Upper lobe of right lung (tissue), 1 donor: ENCODE data around the gene FAT3. TPM values are rescaled to one million over a fixed set of nuclear protein-coding genes. Genes with fewer than 3 reads are reported as not detected.

Experiments used
- ATAC-seq: fragments of 200-7000 bp; cut with Tn5 transposase; one replicate; pipeline ENCODE4 v1.9.1; 2020; ENCODE audit warnings: mild to moderate bottlenecking, moderate library complexity
- DNase-seq: peaks from one replicate; pipeline ENCODE4 v3.0.0-alpha.2; 2020
- H3K27ac ChIP-seq: fragments of 200-600 bp; one replicate; pipeline ENCODE4 v1.8.0; 2022
- H3K27me3 ChIP-seq: fragments of 200-600 bp; one replicate; pipeline ENCODE4 v1.8.0; 2022; ENCODE audit warnings: mild to moderate bottlenecking
- H3K36me3 ChIP-seq: fragments of 200-600 bp; one replicate; pipeline ENCODE4 v1.8.0; 2022
- H3K4me1 ChIP-seq: fragments of 200-600 bp; one replicate; pipeline ENCODE4 v1.8.0; 2022
- H3K4me3 ChIP-seq: fragments of 200-600 bp; one replicate; pipeline ENCODE4 v1.8.0; 2022; ENCODE audit warnings: mild to moderate bottlenecking
- H3K9me3 ChIP-seq: fragments of 200-600 bp; one replicate; pipeline ENCODE4 v1.8.0; 2022
- intact Hi-C: fragments of 100-400 bp; cut with DNase I; formaldehyde crosslinking; loops from one replicate; pipeline ENCODE4 v1.11.0; 2022
- total RNA-seq: library from RNA; stranded (reverse); fragmentation: NEBNext Ultra II Directional; extraction: Animal tissue kit (Norgen Biotek cat#: 25700); gene quantifications from one replicate; pipeline ENCODE4 v1.2.1, GENCODE V29; 2021
- TF ChIP-seq, protein P1 (sequence below): fragments of 200-600 bp; IDR thresholded peaks from one replicate; pipeline ENCODE4 v1.8.0; 2022; ENCODE audit warnings: antibody characterized with exemption
- donor health status: DM: no; HTN: yes; CAD: no; lungs with severe emphysema.

FAT3 gene
- total RNA-seq, 1 donor from 2014 or later = 6.9 TPM

DNA sequence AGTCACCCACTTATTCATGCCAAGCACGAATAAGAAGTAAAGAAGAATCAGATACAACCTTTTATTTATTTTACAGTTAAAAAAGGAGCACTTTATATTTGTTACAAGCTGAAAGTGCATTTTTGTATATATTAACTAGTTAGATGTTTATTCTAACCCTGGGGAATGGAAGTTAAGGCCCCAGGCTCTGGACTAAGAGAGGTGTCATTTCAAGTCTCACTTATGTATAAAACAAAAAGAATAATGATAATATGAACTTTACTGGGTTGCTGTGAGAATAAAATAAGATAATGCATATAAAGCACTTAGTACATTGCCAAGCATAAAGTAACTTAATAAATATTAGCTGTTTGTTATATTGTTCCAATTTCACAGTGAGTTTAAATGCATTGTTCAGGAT, 12.1 kb upstream of the FAT3 start:
- intact Hi-C loops = no loop called here
- H3K27me3 ChIP-seq = no peaks in the 10 kb centered on the region
- no peaks in the 10 kb centered on the region for H3K9me3 ChIP-seq
- no peaks in the 10 kb centered on the region for H3K36me3 ChIP-seq
- DNase-seq (no peak), ATAC-seq (no peak)
- H3K4me1 ChIP-seq = no peaks in the 10 kb centered on the region
- TF ChIP-seq, protein P1, sequence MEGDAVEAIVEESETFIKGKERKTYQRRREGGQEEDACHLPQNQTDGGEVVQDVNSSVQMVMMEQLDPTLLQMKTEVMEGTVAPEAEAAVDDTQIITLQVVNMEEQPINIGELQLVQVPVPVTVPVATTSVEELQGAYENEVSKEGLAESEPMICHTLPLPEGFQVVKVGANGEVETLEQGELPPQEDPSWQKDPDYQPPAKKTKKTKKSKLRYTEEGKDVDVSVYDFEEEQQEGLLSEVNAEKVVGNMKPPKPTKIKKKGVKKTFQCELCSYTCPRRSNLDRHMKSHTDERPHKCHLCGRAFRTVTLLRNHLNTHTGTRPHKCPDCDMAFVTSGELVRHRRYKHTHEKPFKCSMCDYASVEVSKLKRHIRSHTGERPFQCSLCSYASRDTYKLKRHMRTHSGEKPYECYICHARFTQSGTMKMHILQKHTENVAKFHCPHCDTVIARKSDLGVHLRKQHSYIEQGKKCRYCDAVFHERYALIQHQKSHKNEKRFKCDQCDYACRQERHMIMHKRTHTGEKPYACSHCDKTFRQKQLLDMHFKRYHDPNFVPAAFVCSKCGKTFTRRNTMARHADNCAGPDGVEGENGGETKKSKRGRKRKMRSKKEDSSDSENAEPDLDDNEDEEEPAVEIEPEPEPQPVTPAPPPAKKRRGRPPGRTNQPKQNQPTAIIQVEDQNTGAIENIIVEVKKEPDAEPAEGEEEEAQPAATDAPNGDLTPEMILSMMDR = no peak
- no peak overlapping the region for H3K4me3 ChIP-seq
- no peak overlapping the region for H3K27ac ChIP-seq

DNA sequence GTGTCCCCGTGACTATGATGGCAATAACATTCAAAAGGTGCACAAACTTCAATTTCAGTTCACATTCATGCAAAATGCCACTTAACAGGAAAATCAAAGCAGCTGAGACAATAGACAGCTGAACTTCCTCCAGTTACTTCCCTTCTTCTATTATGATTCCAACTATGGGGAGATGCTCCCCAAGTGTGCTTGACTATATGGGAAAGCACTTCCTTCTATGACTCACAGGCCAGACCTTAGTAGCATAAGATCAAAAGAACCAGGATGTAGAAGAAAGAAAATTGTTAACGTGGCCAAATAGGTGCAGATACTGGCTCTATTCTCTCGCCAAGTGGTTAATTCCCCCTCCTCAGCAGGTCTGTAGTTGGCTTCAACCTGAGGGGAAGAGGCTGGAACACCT, 7.8 kb upstream of the FAT3 start:
- Histone ChIP-seq H3K36me3 (no peaks in the 10 kb centered on the region), H3K27me3 (no peaks in the 10 kb centered on the region), H3K9me3 (no peaks in the 10 kb centered on the region), H3K27ac (no peak overlapping the region), H3K4me1 (no peaks in the 10 kb centered on the region), H3K4me3 (no peak overlapping the region)
- no peak for ATAC-seq
- TF ChIP-seq, protein P1 = no peak
- DNase-seq = no peak
- intact Hi-C loops = no loop called here

DNA sequence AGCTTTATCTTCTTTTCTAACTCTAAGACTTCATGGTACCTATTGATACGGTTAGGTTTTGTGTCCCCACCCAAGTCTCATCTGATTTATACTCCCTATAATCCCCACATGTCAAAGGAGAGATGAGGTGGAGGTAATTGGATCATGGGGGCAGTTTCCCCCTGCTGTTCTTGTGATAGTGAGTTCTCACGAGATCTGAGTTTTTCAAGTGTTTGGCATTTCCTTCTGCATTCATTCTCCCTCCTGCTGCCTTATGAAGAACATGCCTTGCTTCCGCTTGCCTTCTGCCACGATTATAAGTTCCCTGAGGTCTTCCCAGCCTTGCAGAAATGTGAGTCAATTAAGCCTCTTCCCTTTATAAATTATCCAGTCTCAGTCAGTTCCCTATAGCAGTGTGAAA, 5.1 kb upstream of the FAT3 start:
- no peaks in the 10 kb centered on the region for H3K9me3 ChIP-seq
- ATAC-seq (no peak), DNase-seq (no peak)
- intact Hi-C loops = no loop called here
- H3K27me3 ChIP-seq = peaks cover 11% of the 10 kb centered on the region
- H3K27ac ChIP-seq = no peak overlapping the region
- no peaks in the 10 kb centered on the region for H3K36me3 ChIP-seq
- H3K4me3 ChIP-seq = no peak overlapping the region
- no peaks in the 10 kb centered on the region for H3K4me1 ChIP-seq
- TF ChIP-seq, protein P1 = no peak

DNA sequence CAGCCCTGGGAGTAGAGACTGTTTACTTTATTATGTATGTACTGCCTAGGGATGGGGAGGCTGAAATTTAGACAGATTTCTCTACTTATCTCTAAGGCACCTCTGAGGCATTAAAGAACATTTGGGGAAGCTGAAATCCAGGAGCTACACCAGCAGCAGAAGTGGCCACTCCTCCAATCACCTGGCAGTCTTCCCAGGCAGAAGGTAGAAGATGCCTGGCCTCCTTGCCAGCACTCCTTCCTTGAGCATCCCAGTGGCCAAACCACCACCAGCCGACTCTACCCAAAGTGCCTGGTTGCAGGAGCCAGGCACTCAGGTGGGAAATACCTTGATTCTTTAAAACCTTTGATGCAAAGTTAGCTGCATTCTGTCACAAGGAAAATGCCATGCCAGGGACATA, 1.9 kb upstream of the FAT3 start:
- no peak for ATAC-seq
- H3K4me1 ChIP-seq = no peaks in the 10 kb centered on the region
- no peaks in the 10 kb centered on the region for H3K9me3 ChIP-seq
- no peak overlapping the region for H3K27ac ChIP-seq
- H3K36me3 ChIP-seq = no peaks in the 10 kb centered on the region
- no peak overlapping the region for H3K4me3 ChIP-seq
- H3K27me3 ChIP-seq = peaks cover 39% of the 10 kb centered on the region
- DNase-seq = no peak
- TF ChIP-seq, protein P1 = no peak
- intact Hi-C loops = no loop called here

DNA sequence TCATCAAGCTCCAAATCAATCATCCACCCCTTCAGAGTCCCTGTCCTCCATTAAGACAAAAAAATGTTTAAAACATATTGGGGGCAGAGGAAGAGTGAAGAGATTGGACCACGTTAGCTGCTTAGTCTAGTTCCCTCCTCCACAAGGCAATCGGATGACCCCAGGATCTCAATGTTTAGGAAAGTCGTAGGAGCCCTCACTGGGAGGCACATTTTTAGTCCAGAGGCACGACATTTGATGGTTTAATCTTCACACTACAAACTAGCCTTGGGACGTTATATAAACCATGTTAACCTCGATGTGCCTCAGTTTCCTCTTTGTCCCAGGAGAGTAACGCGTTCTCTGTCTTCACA, 588 bp upstream of the FAT3 start:
- TF ChIP-seq, protein P1 = no peak

DNA sequence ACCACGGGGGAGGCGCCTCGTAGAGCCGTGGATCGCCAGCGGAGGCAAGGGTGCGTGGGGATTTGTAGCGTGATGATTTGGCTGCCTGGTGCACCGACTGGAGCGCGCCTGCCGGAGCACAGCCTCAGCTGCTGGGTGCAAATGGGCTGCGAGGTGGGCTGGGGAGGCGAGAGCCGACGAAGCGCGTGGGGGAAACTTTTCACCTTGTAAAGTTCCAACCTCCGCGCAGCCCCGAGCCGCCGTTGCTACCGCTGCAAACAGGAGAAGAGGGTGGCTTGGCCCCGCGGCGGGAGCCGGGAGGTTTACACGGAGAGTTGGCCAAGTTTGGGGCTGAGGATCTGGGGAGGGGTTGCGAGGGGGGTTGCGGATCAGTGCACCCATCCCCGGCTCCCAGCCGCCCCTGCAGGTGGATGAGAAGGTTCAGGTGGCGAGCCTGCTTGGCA, 528 bp downstream of the FAT3 start:
- ATAC-seq (peak; percentile 4), DNase-seq (no peak)
- H3K36me3 ChIP-seq = no peaks in the 10 kb centered on the region
- no peaks in the 10 kb centered on the region for H3K9me3 ChIP-seq
- no peak overlapping the region for H3K27ac ChIP-seq
- no peaks in the 10 kb centered on the region for H3K4me1 ChIP-seq
- TF ChIP-seq, protein P1 = no peak
- intact Hi-C loops = no loop called here
- peak overlapping the region; percentile 45 for H3K4me3 ChIP-seq
- H3K27me3 ChIP-seq = peaks cover 46% of the 10 kb centered on the region

More for the DNA sequence above, 588 bp upstream of the FAT3 start:
- DNase-seq = no peak
- Histone ChIP-seq H3K27ac (no peak overlapping the region), H3K4me1 (no peaks in the 10 kb centered on the region), H3K27me3 (peaks cover 46% of the 10 kb centered on the region), H3K4me3 (peak overlapping the region; percentile 45), H3K9me3 (no peaks in the 10 kb centered on the region), H3K36me3 (no peaks in the 10 kb centered on the region)
- no peak for ATAC-seq
- intact Hi-C loops = no loop called here
